Right atrium auricular region (tissue), 2 donors: ENCODE results near the gene PGGHG. TPM values are rescaled to one million over a fixed set of nuclear protein-coding genes. Genes with fewer than 3 reads are reported as not detected.
"Not testable (repeated sequence)": the region's sequence is repeated elsewhere in the genome, so short reads cannot be mapped to it uniquely, and the experiment has no call there.

Experiments
- DNase-seq: peaks from one replicate; pipeline ENCODE4 v3.0.0-alpha.2; 2019; ENCODE audit warnings: low spot score
- H3K27ac ChIP-seq, 2 donors: fragments of 200-600 bp; sonication (generic); 1 replicate in 1 of 2; 2 replicates in 1 of 2; pipeline ENCODE4 v1.5.1; 2016 to 2019
- H3K27me3 ChIP-seq, 2 donors: fragments of 200-600 bp; sonication (generic); one replicate each; pipeline versions ENCODE4 v1.5.1 to v1.6.0; 2017 to 2019
- H3K36me3 ChIP-seq: fragments of 200-600 bp; sonication (generic); one replicate; pipeline ENCODE4 v1.5.1; 2016
- H3K4me1 ChIP-seq, 2 donors: fragments of 200-600 bp; sonication (generic); one replicate each; pipeline versions ENCODE4 v1.5.1 to v1.6.0; 2017 to 2019
- H3K4me3 ChIP-seq, 2 donors: fragments of 200-600 bp; sonication (generic); 1 replicate in 1 of 2; 2 replicates in 1 of 2; pipeline ENCODE4 v1.5.1; 2017 to 2019; ENCODE audit warnings: mild to moderate bottlenecking in 1 of 2, moderate library complexity in 1 of 2
- H3K9me3 ChIP-seq, 2 donors: fragments of 200-600 bp; sonication (generic); one replicate each; pipeline ENCODE4 v1.5.1; 2019
- CTCF ChIP-seq, 2 donors: fragments of 200-600 bp; sonication (generic); IDR thresholded peaks; one replicate each; pipeline ENCODE4 v1.5.1; 2019; ENCODE audit warnings: antibody characterized with exemption in 2 of 2
- total RNA-seq, 2 donors: library from RNA; depleted of rRNA; stranded (reverse); fragments of >200 nt; gene quantifications; one replicate each; pipeline ENCODE4 v1.1.0, GENCODE V29; 2016

Gene PGGHG
- total RNA-seq, 2 donors from 2014 or later = 4.9 to 9.4 TPM

DNA sequence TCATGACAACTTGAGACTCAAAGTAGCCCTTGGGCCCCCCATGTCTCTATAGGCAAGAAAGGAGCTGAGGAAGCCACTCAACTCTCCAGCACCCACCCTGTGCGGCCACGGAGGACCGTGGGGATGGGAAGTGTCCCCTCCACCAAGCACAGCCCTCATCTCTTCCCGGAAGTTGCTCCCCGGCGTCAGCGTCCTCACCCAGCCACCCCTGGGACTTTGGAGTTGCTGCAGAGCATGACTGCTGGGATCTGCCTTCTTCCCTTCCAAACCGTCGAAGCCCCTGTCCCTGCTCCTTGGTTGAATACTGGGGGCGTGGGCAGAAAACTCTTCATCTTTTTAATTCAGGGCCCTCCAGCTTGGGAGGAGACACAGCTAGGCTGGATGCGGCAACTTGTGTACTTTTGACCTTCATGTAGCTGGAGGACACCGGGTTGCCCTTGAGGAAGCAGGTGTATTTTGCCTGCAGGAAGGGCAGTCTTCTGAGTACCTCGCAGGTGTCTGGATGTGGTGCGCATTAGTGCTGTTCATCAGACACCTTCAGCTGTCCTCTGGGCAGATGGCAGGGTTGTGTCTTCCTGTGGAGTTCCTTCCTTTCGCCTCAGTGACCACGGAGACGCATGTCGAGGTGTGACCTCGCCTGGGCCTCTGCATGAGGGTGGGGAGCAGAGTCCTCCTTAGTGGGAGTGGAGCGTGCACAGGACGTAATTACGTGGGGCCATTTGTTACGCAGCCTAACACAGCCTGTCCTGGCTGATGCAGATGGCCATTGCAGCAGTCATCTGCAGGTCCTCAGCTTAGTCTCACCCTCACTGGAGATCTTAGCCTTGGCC is 43.9 kb downstream of the PGGHG start:
- no peak for TF ChIP-seq CTCF (IDR thresholded peaks at IDR 0.05)
- Histone ChIP-seq H3K9me3 (no peaks in the 10 kb centered on the region), H3K27me3 (no peaks in the 10 kb centered on the region), H3K4me3 (no peak overlapping the region), H3K36me3 (no peaks in the 10 kb centered on the region), H3K27ac (no peak overlapping the region), H3K4me1 (peaks cover 0 to 30% of the 10 kb centered on the region in 2 donors)
- DNase-seq = no peak

- H3K36me3 ChIP-seq, H3K4me3 ChIP-seq, DNase-seq, H3K9me3 ChIP-seq, H3K27me3 ChIP-seq: not testable (repeated sequence)
- Histone ChIP-seq H3K4me1 (peaks cover 0 to 27% of the 10 kb centered on the region in 2 donors), H3K27ac (peak overlapping the region; percentile 71 to 80)
Observed at GRCh38 chr11:333616-334263, 44.8 kb downstream of the PGGHG start.

- H3K27ac ChIP-seq = peak overlapping the region; percentile 71 to 80
- H3K9me3 ChIP-seq = no peaks in the 10 kb centered on the region
Observed at GRCh38 chr11:334264-334994, 45.5 kb downstream of the PGGHG start.

DNA sequence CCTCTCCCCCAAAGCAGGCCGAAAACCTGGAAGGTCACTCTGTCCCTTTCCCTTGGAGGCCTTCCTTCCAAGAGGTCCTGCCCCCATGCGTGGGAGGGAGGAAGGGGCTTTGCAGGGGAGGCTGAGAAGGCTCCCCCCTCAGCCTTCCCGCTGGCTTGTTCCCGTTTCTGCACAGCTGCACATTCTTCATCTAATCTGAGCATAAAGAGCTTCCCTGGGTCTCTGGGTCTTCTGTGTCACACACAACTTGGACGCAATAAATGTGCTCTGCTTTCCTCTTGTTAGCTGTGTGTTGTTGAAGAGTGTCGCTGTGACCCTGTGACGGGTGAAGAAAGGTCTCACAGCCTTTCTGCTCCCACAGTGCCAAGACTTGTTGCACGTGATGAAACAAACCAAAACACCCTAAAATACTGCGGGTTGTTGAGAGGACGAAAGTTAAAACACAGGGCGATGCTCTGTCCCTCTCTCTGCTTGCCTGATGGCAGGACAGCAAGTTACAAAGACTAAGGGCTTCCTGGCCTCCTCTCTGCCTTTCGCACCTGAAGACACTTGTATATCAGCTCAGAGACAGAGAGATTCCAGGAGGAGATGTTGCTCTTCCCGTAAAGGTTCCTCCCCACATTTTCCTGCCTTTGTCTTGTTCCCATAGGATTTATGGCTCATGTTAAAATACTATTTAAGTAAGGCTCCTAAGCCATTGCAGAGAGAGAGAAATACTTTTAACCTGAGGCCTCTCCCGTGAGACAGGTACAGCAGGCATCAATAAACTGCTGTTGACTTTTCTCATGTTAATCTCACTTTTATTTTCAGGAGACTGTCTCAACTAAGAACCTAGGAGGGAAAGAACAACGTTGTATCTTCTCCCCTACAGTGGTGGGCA is 47.1 kb downstream of the PGGHG start:
- Histone ChIP-seq H3K4me3 (no peak overlapping the region), H3K36me3 (no peaks in the 10 kb centered on the region), H3K9me3 (no peaks in the 10 kb centered on the region), H3K27me3 (no peaks in the 10 kb centered on the region), H3K4me1 (peaks cover 0 to 27% of the 10 kb centered on the region in 2 donors), H3K27ac (peak overlapping the region; percentile 71 to 80)
- DNase-seq = no peak
- TF ChIP-seq CTCF (IDR thresholded peaks at IDR 0.05) = no peak

More at GRCh38 chr11:334264-334994, 45.5 kb downstream of the PGGHG start:
- H3K36me3 ChIP-seq = no peaks in the 10 kb centered on the region
- H3K4me1 ChIP-seq = peaks cover 0 to 27% of the 10 kb centered on the region in 2 donors
- no peak for TF ChIP-seq CTCF (IDR thresholded peaks at IDR 0.05)
- no peak overlapping the region for H3K4me3 ChIP-seq
- no peaks in the 10 kb centered on the region for H3K27me3 ChIP-seq
- peak; percentile 80 for DNase-seq

GRCh38 chr11:336659-337198 is 47.8 kb downstream of the PGGHG start:
- no peak for TF ChIP-seq CTCF (IDR thresholded peaks at IDR 0.05)
- Histone ChIP-seq H3K4me3 (no peak overlapping the region), H3K9me3 (no peaks in the 10 kb centered on the region), H3K27ac (peak overlapping the region; percentile 71 to 80), H3K27me3 (no peaks in the 10 kb centered on the region), H3K4me1 (peaks cover 0 to 27% of the 10 kb centered on the region in 2 donors), H3K36me3 (no peaks in the 10 kb centered on the region)
- no peak for DNase-seq
